WTC11 (cell line): Measurements from ENCODE around the gene PAF1.

Experiments used
- ATF2 ChIP-seq: sonication (generic); formaldehyde crosslinking; IDR thresholded peaks from 2 replicates; pipeline ENCODE4 v1.8.1; 2022; ENCODE audit warnings: low read depth, missing genetic modification reagents, borderline replicate concordance
- CTCF ChIP-seq: fragments of 200-600 bp; IDR thresholded peaks from 2 replicates; pipeline ENCODE4 v1.8.0; 2022; ENCODE audit warnings: antibody characterized with exemption
- E2F1 ChIP-seq: sonication (generic); formaldehyde crosslinking; IDR thresholded peaks from 2 replicates; pipeline ENCODE4 v1.8.0; 2022; ENCODE audit warnings: mild to moderate bottlenecking, missing genetic modification reagents
- ELF4 ChIP-seq: sonication (generic); formaldehyde crosslinking; IDR thresholded peaks from 2 replicates; pipeline ENCODE4 v1.8.1; 2022; ENCODE audit warnings: low read depth, mild to moderate bottlenecking, moderate library complexity, missing genetic modification reagents
- FOXP1 ChIP-seq: sonication (generic); formaldehyde crosslinking; IDR thresholded peaks from 2 replicates; pipeline ENCODE4 v1.8.0; 2022; ENCODE audit warnings: missing genetic modification reagents, mild to moderate bottlenecking, moderate library complexity, borderline replicate concordance
- IRF2 ChIP-seq: sonication (generic); formaldehyde crosslinking; IDR thresholded peaks from 2 replicates; pipeline ENCODE4 v1.8.0; 2022; ENCODE audit warnings: low read depth, missing genetic modification reagents, borderline replicate concordance
- NFYB ChIP-seq: sonication (generic); formaldehyde crosslinking; conservative IDR thresholded peaks from 2 replicates; pipeline ENCODE4 v1.8.0; 2022; ENCODE audit warnings: low read depth, missing genetic modification reagents
- RELA ChIP-seq: sonication (generic); formaldehyde crosslinking; IDR thresholded peaks from 2 replicates; pipeline ENCODE4 v1.8.1; 2022; ENCODE audit warnings: missing genetic modification reagents, mild to moderate bottlenecking, borderline replicate concordance
- TCF7 ChIP-seq: sonication (generic); formaldehyde crosslinking; IDR thresholded peaks from 2 replicates; pipeline ENCODE4 v1.8.0; 2022; ENCODE audit warnings: mild to moderate bottlenecking, low read depth, missing genetic modification reagents, moderate library complexity
- USF2 ChIP-seq: sonication (generic); formaldehyde crosslinking; IDR thresholded peaks from 2 replicates; pipeline ENCODE4 v1.8.1; 2023; ENCODE audit warnings: mild to moderate bottlenecking, missing genetic modification reagents, moderate library complexity
- ZNF121 ChIP-seq: sonication (generic); formaldehyde crosslinking; IDR thresholded peaks from 2 replicates; pipeline ENCODE4 v1.8.0; 2023; ENCODE audit warnings: missing genetic modification reagents
- ZNF138 ChIP-seq: sonication (generic); formaldehyde crosslinking; conservative IDR thresholded peaks from 2 replicates; pipeline ENCODE4 v1.8.1; 2022; ENCODE audit warnings: mild to moderate bottlenecking, moderate library complexity, missing genetic modification reagents
- ZNF317 ChIP-seq: sonication (generic); formaldehyde crosslinking; IDR thresholded peaks from 2 replicates; pipeline ENCODE4 v1.8.1; 2023; ENCODE audit warnings: low read depth, mild to moderate bottlenecking, moderate library complexity, missing genetic modification reagents, borderline replicate concordance

GRCh38 chr19:39336483-39336882, 54.4 kb downstream of the PAF1 start:
- TF ChIP-seq TCF7 (CRISPR knock-in tag) = no peak
- no peak for TF ChIP-seq E2F1 (CRISPR knock-in tag)
- TF ChIP-seq RELA = no peak
- no peak for TF ChIP-seq ELF4 (CRISPR knock-in tag)
- TF ChIP-seq ATF2 (CRISPR knock-in tag) = no peak
- no peak for TF ChIP-seq CTCF
- TF ChIP-seq IRF2 = no peak
- TF ChIP-seq ZNF121 (CRISPR knock-in tag) = no peak
- TF ChIP-seq ZNF138 (CRISPR knock-in tag) = no peak
- no peak for TF ChIP-seq USF2 (CRISPR knock-in tag)
- TF ChIP-seq NFYB (CRISPR knock-in tag) = no peak
- TF ChIP-seq FOXP1 (CRISPR knock-in tag) = no peak
- TF ChIP-seq ZNF317 (CRISPR knock-in tag) = no peak
